Fibroblast of lung (primary cell): ENCODE data around the gene COL18A1.

Experiments used
- CTCF ChIP-seq, 2 donors: IDR thresholded peaks in 1 of 2; conservative IDR thresholded peaks in 1 of 2; 1 replicate in 1 of 2; 2 replicates in 1 of 2; pipeline ENCODE4 v1.5.1; 2011 to 2012; ENCODE audit warnings: low read length in 2 of 2, control low read depth in 1 of 2, inconsistent platforms in 1 of 2, low read depth in 1 of 2, mild to moderate bottlenecking in 1 of 2
- EZH2 ChIP-seq: IDR thresholded peaks from 2 replicates; pipeline ENCODE4 v1.5.1; 2012; ENCODE audit warnings: low read length, control low read depth, mild to moderate bottlenecking; ENCODE audit errors: missing control alignments

- TF ChIP-seq CTCF (conservative IDR thresholded peaks at IDR 0.05 in 1 of 2, IDR thresholded peaks at IDR 0.05 in 1 of 2; ENCODE audit: low read depth in 1 of 2, low read length in 2 of 2) (no peak), EZH2 (no peak)
Measured at GRCh38 chr21:45515241-45516061, 110.5 kb downstream of the COL18A1 start.
